BLaER1 (cell line): ENCODE measurements around the gene ZNF546.
A peak's percentile ranks its signal among the peaks of the same experiment; 100 is the strongest.

Experiments
- H3K27ac ChIP-seq: shearing (Covaris generic); formaldehyde crosslinking; 2 replicates; pipeline ENCODE4 v1.8.1; 2022
- H3K27me3 ChIP-seq: shearing (Covaris generic); formaldehyde crosslinking; 2 replicates; pipeline ENCODE4 v1.8.1; 2022
- H3K36me3 ChIP-seq: shearing (Covaris generic); formaldehyde crosslinking; 2 replicates; pipeline ENCODE4 v1.8.1; 2022
- H3K4me1 ChIP-seq: shearing (Covaris generic); formaldehyde crosslinking; 2 replicates; pipeline ENCODE4 v1.8.1; 2022
- H3K4me2 ChIP-seq: shearing (Covaris generic); formaldehyde crosslinking; 2 replicates; pipeline ENCODE4 v1.8.1; 2022
- H3K4me3 ChIP-seq: shearing (Covaris generic); formaldehyde crosslinking; 2 replicates; pipeline ENCODE4 v1.8.1; 2022
- H3K9ac ChIP-seq: shearing (Covaris generic); formaldehyde crosslinking; 2 replicates; pipeline ENCODE4 v1.8.1; 2022
- H3K9me3 ChIP-seq: shearing (Covaris generic); formaldehyde crosslinking; 2 replicates; pipeline ENCODE4 v1.8.1; 2022
- H4K20me1 ChIP-seq: shearing (Covaris generic); formaldehyde crosslinking; 2 replicates; pipeline ENCODE4 v1.8.1; 2022
- Cebpa-rat ChIP-seq: shearing (Covaris generic); IDR thresholded peaks from 2 replicates; pipeline ENCODE4 v1.8.1; 2022

ZNF546 gene

GRCh38 chr19:39983695-39984300 lies 13.1 kb upstream of the ZNF546 start:
- H3K9me3 ChIP-seq, result peaks cover 61% of the 10 kb centered on the region
- no peak overlapping the region for H3K27ac ChIP-seq
- peaks cover 16% of the 10 kb centered on the region for H4K20me1 ChIP-seq
- no peak for TF ChIP-seq Cebpa-rat
- H3K27me3 ChIP-seq, result no peaks in the 10 kb centered on the region
- no peak overlapping the region for H3K4me3 ChIP-seq
- H3K36me3 ChIP-seq, result peaks cover 75% of the 10 kb centered on the region
- H3K4me2 ChIP-seq, result no peak overlapping the region
- no peak overlapping the region for H3K9ac ChIP-seq
- H3K4me1 ChIP-seq, result no peaks in the 10 kb centered on the region

DNA sequence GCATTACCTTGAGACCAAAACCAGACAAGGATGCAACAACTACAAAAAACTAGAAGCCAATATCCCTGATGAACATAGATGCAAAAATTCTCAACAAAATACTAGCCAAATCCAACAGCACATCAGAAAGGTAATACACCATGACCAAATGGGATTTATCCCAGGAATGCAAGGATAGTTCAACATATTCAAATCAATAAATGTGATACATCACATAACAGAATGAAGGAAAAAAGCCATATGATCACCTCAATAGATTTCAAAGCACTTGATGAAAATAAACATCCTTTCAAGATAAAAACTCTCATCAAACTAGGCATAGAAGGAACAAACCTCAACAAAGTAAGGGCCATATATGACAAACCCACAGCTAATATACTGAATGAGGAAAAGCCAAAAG lies 10.2 kb upstream of the ZNF546 start:
- no peak overlapping the region for H3K4me3 ChIP-seq
- no peak overlapping the region for H3K4me2 ChIP-seq
- TF ChIP-seq Cebpa-rat, result no peak
- no peaks in the 10 kb centered on the region for H3K4me1 ChIP-seq
- H3K36me3 ChIP-seq, result peaks cover 50% of the 10 kb centered on the region
- no peaks in the 10 kb centered on the region for H3K27me3 ChIP-seq
- H3K9me3 ChIP-seq, result peaks cover 65% of the 10 kb centered on the region
- H3K9ac ChIP-seq, result no peak overlapping the region
- peaks cover 23% of the 10 kb centered on the region; the same call in 1 of the 2 replicates for H4K20me1 ChIP-seq
- H3K27ac ChIP-seq, result no peak overlapping the region

DNA sequence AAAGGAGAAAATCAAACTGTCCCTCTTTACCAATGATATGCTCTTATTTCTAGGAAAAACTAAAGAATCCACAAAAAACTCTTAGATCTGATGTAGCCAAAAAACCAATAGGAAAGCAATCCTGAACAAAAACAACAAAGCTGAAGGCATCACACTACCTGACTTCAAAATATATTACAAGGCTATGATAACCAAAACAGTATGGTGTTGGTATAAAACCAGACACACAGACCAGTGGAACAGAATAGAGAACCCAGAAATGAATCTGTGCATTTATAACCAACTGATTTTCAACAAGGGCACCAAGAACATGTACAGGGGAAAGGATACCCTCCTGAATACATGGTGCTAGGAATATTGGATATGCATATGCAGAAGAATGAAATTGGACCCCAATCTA lies 9.7 kb upstream of the ZNF546 start:
- peaks cover 44% of the 10 kb centered on the region for H3K36me3 ChIP-seq
- no peaks in the 10 kb centered on the region for H3K4me1 ChIP-seq
- no peak overlapping the region for H3K9ac ChIP-seq
- no peak overlapping the region for H3K4me2 ChIP-seq
- TF ChIP-seq Cebpa-rat, result no peak
- H3K9me3 ChIP-seq, result peaks cover 65% of the 10 kb centered on the region
- no peaks in the 10 kb centered on the region for H3K27me3 ChIP-seq
- H4K20me1 ChIP-seq, result peaks cover 23% of the 10 kb centered on the region; the same call in 1 of the 2 replicates
- H3K27ac ChIP-seq, result no peak overlapping the region
- no peak overlapping the region for H3K4me3 ChIP-seq

DNA sequence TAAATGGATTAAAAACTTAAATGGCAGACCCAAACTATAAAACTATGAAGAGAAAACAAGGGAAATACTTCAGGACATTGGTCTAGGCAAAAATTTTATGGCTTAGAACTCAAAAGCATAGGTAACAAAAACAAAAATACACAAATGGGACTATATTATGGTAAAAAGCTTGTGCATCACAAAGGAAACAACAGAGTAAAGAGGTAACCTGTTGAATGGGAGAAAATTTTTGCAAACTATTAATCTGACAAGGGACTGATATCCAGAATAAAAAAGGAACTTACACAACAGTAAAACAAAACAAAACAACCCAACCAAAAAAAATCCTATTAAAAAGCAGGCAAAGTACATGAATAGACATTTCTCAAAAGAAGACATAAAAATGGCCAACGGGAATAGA lies 9.3 kb upstream of the ZNF546 start:
- Histone ChIP-seq H3K9me3 (peaks cover 65% of the 10 kb centered on the region), H3K27me3 (no peaks in the 10 kb centered on the region)
- no peak for TF ChIP-seq Cebpa-rat

DNA sequence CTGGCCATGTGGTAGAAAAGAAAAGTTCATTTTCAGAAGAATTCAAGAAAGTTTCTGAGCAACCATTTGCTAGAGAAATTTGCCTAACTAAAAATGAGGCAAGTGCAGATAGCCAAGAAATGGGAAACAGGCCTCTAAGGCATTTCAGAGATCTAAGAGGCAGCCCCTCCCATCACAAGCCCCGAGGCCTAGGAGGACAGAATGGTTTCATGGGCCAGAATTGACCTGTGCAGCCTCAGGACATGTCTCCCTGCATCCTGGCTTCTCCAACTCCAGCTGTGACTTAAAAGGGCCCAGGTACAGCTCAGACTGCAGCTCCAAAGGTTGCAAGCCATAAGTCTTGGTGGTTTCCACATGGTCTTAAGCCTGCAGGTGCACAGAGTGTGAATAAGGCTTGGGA lies 3.3 kb upstream of the ZNF546 start:
- H3K9ac ChIP-seq, result no peak overlapping the region
- no peak overlapping the region for H3K4me3 ChIP-seq
- no peaks in the 10 kb centered on the region for H3K27me3 ChIP-seq
- no peak for TF ChIP-seq Cebpa-rat
- no peak overlapping the region for H3K4me2 ChIP-seq
- peaks cover 23% of the 10 kb centered on the region; the same call in 1 of the 2 replicates for H4K20me1 ChIP-seq
- no peak overlapping the region for H3K27ac ChIP-seq
- peaks cover 36% of the 10 kb centered on the region for H3K9me3 ChIP-seq
- H3K4me1 ChIP-seq, result peaks cover 19% of the 10 kb centered on the region
- peaks cover 29% of the 10 kb centered on the region for H3K36me3 ChIP-seq

More for the DNA sequence above, 9.3 kb upstream of the ZNF546 start:
- H4K20me1 ChIP-seq, result peaks cover 23% of the 10 kb centered on the region; the same call in 1 of the 2 replicates
- no peak overlapping the region for H3K4me3 ChIP-seq
- peaks cover 40% of the 10 kb centered on the region for H3K36me3 ChIP-seq
- H3K4me1 ChIP-seq, result no peaks in the 10 kb centered on the region
- H3K4me2 ChIP-seq, result no peak overlapping the region
- no peak overlapping the region for H3K27ac ChIP-seq
- H3K9ac ChIP-seq, result no peak overlapping the region

DNA sequence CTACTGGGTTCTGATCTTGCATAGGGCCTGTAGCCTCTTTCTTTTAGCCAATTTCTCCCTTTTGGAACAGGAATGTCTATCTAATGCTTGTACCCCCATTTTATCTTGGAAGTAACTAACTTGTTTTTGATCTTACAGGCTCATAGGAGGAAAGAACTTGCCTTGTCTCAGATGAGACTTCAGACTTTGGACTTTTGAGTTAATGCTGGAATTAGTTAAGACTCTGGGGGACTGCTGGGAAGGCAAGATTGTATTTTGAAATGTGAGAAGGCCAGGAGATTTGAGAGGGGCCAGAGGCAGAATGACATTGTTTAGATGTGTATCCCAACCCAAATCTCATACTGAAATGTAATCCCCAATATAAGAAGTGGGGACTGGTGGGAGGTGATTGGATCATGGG lies 2.5 kb upstream of the ZNF546 start:
- Histone ChIP-seq H4K20me1 (peaks cover 23% of the 10 kb centered on the region; the same call in 1 of the 2 replicates), H3K9ac (no peak overlapping the region), H3K27me3 (no peaks in the 10 kb centered on the region), H3K4me1 (peaks cover 19% of the 10 kb centered on the region), H3K4me3 (no peak overlapping the region), H3K4me2 (no peak overlapping the region), H3K36me3 (peaks cover 24% of the 10 kb centered on the region), H3K27ac (no peak overlapping the region), H3K9me3 (peaks cover 29% of the 10 kb centered on the region)
- TF ChIP-seq Cebpa-rat, result no peak

- Histone ChIP-seq H3K36me3 (peaks cover 27% of the 10 kb centered on the region), H3K4me2 (peak overlapping the region; percentile 93), H3K4me1 (peaks cover 19% of the 10 kb centered on the region), H3K4me3 (peak overlapping the region; percentile 78), H3K27me3 (no peaks in the 10 kb centered on the region), H3K27ac (no peak overlapping the region), H4K20me1 (peaks cover 9% of the 10 kb centered on the region; the same call in 1 of the 2 replicates), H3K9me3 (peaks cover 29% of the 10 kb centered on the region), H3K9ac (peak overlapping the region; percentile 88; the same call in 1 of the 2 replicates)
- no peak for TF ChIP-seq Cebpa-rat
These were observed 1.1 kb upstream of the ZNF546 start for GRCh38 chr19:39995794-39996193.

- Histone ChIP-seq H3K9ac (peak overlapping the region; percentile 88), H3K27ac (peak overlapping the region; percentile 92), H3K4me3 (peak overlapping the region; percentile 78), H4K20me1 (peaks cover 4% of the 10 kb centered on the region; the same call in 1 of the 2 replicates), H3K4me1 (peaks cover 19% of the 10 kb centered on the region), H3K4me2 (peak overlapping the region; percentile 93), H3K36me3 (peaks cover 27% of the 10 kb centered on the region), H3K27me3 (no peaks in the 10 kb centered on the region), H3K9me3 (peaks cover 29% of the 10 kb centered on the region)
- TF ChIP-seq Cebpa-rat, result no peak
These were observed 546 bp upstream of the ZNF546 start for GRCh38 chr19:39996218-39996810.

- H3K4me1 ChIP-seq, result peaks cover 19% of the 10 kb centered on the region
- H3K27ac ChIP-seq, result peak overlapping the region; percentile 92
- no peaks in the 10 kb centered on the region for H4K20me1 ChIP-seq
- H3K27me3 ChIP-seq, result no peaks in the 10 kb centered on the region
- TF ChIP-seq Cebpa-rat, result no peak
- peak overlapping the region; percentile 88 for H3K9ac ChIP-seq
- H3K36me3 ChIP-seq, result peaks cover 25% of the 10 kb centered on the region
- peak overlapping the region; percentile 78 for H3K4me3 ChIP-seq
- peaks cover 28% of the 10 kb centered on the region for H3K9me3 ChIP-seq
- H3K4me2 ChIP-seq, result peak overlapping the region; percentile 93
These were observed 867 bp downstream of the ZNF546 start for GRCh38 chr19:39997638-39998216.

DNA sequence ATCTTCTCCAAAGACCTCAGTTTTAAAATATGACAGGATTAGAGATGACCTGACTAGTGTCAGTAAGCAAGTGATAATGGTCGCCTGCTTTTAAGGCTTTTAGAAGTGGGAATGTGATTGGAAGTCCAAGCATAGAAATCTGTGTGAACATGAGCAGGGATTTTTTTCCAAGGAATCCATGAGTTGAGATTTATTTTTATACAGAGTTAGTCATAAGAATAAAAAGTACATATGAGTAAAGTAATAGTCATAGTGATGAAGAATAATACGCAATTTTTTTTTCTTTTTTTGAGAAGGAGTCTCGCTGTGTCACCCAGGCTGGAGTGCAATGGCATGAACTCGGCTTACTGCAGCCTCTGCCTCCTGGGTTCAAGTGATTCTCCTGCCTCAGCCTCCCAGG lies 1.6 kb downstream of the ZNF546 start:
- H3K4me3 ChIP-seq, result no peak overlapping the region
- H3K4me1 ChIP-seq, result peaks cover 19% of the 10 kb centered on the region
- no peak overlapping the region for H3K27ac ChIP-seq
- no peak overlapping the region for H3K9ac ChIP-seq
- no peaks in the 10 kb centered on the region for H4K20me1 ChIP-seq
- H3K27me3 ChIP-seq, result no peaks in the 10 kb centered on the region
- H3K4me2 ChIP-seq, result no peak overlapping the region
- no peak for TF ChIP-seq Cebpa-rat
- H3K36me3 ChIP-seq, result peaks cover 17% of the 10 kb centered on the region
- H3K9me3 ChIP-seq, result peaks cover 20% of the 10 kb centered on the region
